ENCODE results near the gene RASA4B.

Gene RASA4B

DNA sequence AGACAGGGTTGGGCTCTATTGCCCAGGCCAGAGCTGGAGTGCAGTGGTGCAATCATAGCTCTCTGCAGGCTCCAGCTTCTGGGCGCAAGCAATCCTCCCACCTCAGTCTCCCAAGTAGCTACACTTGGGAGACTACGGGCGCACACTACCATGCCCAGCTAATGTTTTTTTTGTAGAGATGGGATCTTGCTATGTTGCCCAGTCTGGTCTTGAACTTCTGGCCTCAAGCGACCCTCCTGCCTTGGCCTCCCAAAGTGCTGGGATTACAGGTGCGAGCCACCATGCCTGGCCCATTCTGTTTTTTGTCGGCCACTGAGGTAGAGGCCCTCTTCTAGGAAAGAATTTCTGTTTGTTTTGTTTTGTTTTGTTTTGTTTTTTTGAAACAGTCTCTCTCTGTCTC is 65.1 kb downstream of the RASA4B start:
- Histone ChIP-seq H4K20me1 (ENCODE audit: low read depth, low read length) (no peaks in the 10 kb centered on the region), H3F3A (ENCODE audit: insufficient read depth) (peaks cover 5% of the 10 kb centered on the region; the same call in 1 of the 2 replicates), H3K27ac (ENCODE audit: low read depth, low read length) (no peak overlapping the region), H3K4me3 (ENCODE audit: insufficient read depth, low read length, poor library complexity, severe bottlenecking) (no peak overlapping the region), H3K9me2 (replicated peaks; ENCODE audit: insufficient read depth, low read length) (no peaks in the 10 kb centered on the region), H3K27me3 (ENCODE audit: low read length) (no peaks in the 10 kb centered on the region), H3K4me2 (ENCODE audit: low read depth, low read length, poor library complexity, severe bottlenecking) (no peak overlapping the region), H3K9me3 (ENCODE audit: insufficient read depth, low read length) (no peaks in the 10 kb centered on the region), H3K36me3 (ENCODE audit: low read length) (no peaks in the 10 kb centered on the region), H2AFZ (ENCODE audit: low read depth, low read length, severe bottlenecking) (no peak overlapping the region), H3K9ac (ENCODE audit: low read length) (no peak overlapping the region), H3K79me2 (ENCODE audit: insufficient read depth, low read length) (no peaks in the 10 kb centered on the region)
- TF ChIP-seq EZH2phosphoT487 (conservative IDR thresholded peaks at IDR 0.05; ENCODE audit: low read length) (no peak), CTCF (IDR thresholded peaks at IDR 0.05; ENCODE audit: insufficient read depth, low read length, poor library complexity, severe bottlenecking) (no peak)

- Histone ChIP-seq H3K27ac (ENCODE audit: low read depth, low read length) (no peak overlapping the region), H3K9me3 (ENCODE audit: insufficient read depth, low read length) (no peaks in the 10 kb centered on the region), H4K20me1 (ENCODE audit: low read depth, low read length) (no peaks in the 10 kb centered on the region), H3K4me3 (ENCODE audit: insufficient read depth, low read length, poor library complexity, severe bottlenecking) (no peak overlapping the region), H2AFZ (ENCODE audit: low read depth, low read length, severe bottlenecking) (no peak overlapping the region), H3K9me2 (replicated peaks; ENCODE audit: insufficient read depth, low read length) (no peaks in the 10 kb centered on the region), H3K27me3 (ENCODE audit: low read length) (no peaks in the 10 kb centered on the region), H3K79me2 (ENCODE audit: insufficient read depth, low read length) (no peaks in the 10 kb centered on the region), H3K36me3 (ENCODE audit: low read length) (peaks cover 6% of the 10 kb centered on the region; the same call in 1 of the 2 replicates), H3K4me2 (ENCODE audit: low read depth, low read length, poor library complexity, severe bottlenecking) (no peak overlapping the region), H3F3A (ENCODE audit: insufficient read depth) (peaks cover 5% of the 10 kb centered on the region; the same call in 1 of the 2 replicates), H3K9ac (ENCODE audit: low read length) (no peak overlapping the region)
- TF ChIP-seq CTCF (IDR thresholded peaks at IDR 0.05; ENCODE audit: insufficient read depth, low read length, poor library complexity, severe bottlenecking) = no peak
Measured at GRCh38 chr7:102451371-102452054, 66.1 kb downstream of the RASA4B start.

DNA sequence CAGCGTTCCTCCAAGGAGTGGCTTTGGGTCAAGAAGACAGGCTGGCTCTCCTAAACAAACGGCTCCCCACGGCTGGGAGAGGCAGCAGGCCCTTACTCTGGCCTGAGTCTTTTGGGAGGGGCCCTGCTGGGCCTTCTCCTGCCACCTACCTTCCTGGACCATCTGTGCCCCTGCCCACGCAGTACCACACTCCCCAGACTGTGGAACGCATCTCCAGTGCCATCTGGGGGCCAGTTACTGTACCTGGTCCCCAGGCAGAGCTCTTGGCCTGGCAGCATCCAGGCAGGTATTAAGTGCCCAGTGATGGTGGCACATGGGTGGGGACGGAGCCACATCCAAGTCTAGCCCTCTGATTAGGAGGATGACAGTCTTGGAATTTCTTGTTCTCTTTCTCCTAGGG is 67.3 kb downstream of the RASA4B start:
- Histone ChIP-seq H2AFZ (ENCODE audit: low read depth, low read length, severe bottlenecking) (no peak overlapping the region), H3K4me2 (ENCODE audit: low read depth, low read length, poor library complexity, severe bottlenecking) (no peak overlapping the region), H3K36me3 (ENCODE audit: low read length) (peaks cover 15% of the 10 kb centered on the region; the same call in 1 of the 2 replicates), H4K20me1 (ENCODE audit: low read depth, low read length) (no peaks in the 10 kb centered on the region), H3K79me2 (ENCODE audit: insufficient read depth, low read length) (no peaks in the 10 kb centered on the region), H3K9ac (ENCODE audit: low read length) (no peak overlapping the region), H3K9me3 (ENCODE audit: insufficient read depth, low read length) (no peaks in the 10 kb centered on the region), H3F3A (ENCODE audit: insufficient read depth) (peaks cover 11% of the 10 kb centered on the region), H3K9me2 (replicated peaks; ENCODE audit: insufficient read depth, low read length) (no peaks in the 10 kb centered on the region), H3K4me3 (ENCODE audit: insufficient read depth, low read length, poor library complexity, severe bottlenecking) (no peak overlapping the region), H3K27ac (ENCODE audit: low read depth, low read length) (0 out of 2 replicates have a peak overlapping the region, but pooled peaks have one; percentile 27), H3K27me3 (ENCODE audit: low read length) (no peaks in the 10 kb centered on the region)
- TF ChIP-seq EZH2phosphoT487 (conservative IDR thresholded peaks at IDR 0.05; ENCODE audit: low read length) = no peak
- peak; percentile 88 for TF ChIP-seq CTCF (IDR thresholded peaks at IDR 0.05; ENCODE audit: insufficient read depth, low read length, poor library complexity, severe bottlenecking)

Data from SU-DHL-6 (cell line).